Activated naive CD4-positive, alpha-beta T cell treated with anti-CD3 and anti-CD28 coated beads, Interleukin-2, amount 10 ng/mL, durations not matched to agents 7 days and 5 days (primary cell): ENCODE data around the gene AP1M1.

ENCODE experiments used
- CTCF ChIA-PET: fragments of 350-600 bp; sonication (Branson Sonifier 250); formaldehyde crosslinking; loops from one replicate; lab custom pipeline; 2021; ENCODE audit warnings: antibody characterized with exemption; lab: Charles Lee
- DNase-seq: peaks from one replicate; pipeline ENCODE4 v3.0.0-alpha.2; 2020
- H3K27ac Mint-ChIP-seq: one replicate; pipeline ENCODE4 v1.8.0; 2021; ENCODE audit warnings: mild to moderate bottlenecking, moderate library complexity, mixed read lengths
- H3K27me3 Mint-ChIP-seq: one replicate; pipeline ENCODE4 v1.8.0; 2021; ENCODE audit warnings: mild to moderate bottlenecking, mixed read lengths
- H3K36me3 Mint-ChIP-seq: one replicate; pipeline ENCODE4 v1.8.0; 2021; ENCODE audit warnings: mixed read lengths
- H3K4me1 Mint-ChIP-seq: one replicate; pipeline ENCODE4 v1.8.0; 2021; ENCODE audit warnings: mixed read lengths
- H3K4me3 Mint-ChIP-seq: one replicate; pipeline ENCODE4 v1.8.0; 2021; ENCODE audit warnings: mild to moderate bottlenecking, moderate library complexity, mixed read lengths
- H3K9me3 Mint-ChIP-seq: one replicate; pipeline ENCODE4 v1.8.0; 2021; ENCODE audit warnings: mixed read lengths

Gene AP1M1

DNA sequence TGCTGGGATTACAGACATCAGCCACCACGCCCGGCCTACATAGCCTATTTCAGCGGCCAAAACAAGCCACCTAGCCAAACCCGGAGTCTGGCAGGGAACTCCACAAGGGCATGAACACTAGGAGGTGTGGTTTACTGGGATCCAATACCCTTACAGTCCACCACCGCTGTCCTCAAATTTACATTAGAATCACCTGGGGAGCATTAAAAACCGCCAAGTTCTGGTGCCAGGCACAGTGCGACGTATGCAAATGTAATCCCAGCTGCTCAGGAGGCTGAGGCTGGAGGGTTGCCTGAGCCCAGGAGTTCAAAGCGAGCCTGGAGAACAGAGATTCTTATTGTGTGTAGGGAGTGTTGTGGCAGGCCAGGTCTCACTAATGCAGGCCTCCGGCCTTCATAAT, 4.2 kb upstream of the AP1M1 start:
- no peak overlapping the region for H3K4me3 Mint-ChIP-seq

DNA sequence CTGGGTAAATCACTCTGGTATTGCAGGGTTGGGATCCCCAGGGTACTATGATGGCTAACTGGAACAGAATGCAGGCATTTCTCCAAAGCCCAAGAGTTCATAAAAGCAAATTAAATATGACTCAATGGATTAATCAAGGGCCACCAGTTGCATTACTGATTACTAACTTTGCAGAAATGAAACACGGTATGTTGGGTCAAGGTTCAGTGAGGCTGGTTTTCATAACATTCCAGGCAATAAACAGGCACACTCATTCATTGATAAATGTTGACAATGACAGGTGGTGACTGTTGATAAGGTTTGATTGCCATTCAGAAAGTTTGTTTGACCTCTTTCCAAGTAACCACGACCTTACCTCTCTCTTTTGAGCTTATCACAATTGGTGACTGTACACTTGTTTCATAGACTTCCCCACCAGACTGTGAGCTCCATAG, 506 bp upstream of the AP1M1 start:
- CTCF ChIA-PET, result interaction anchor here (1.1 kb wide), 1 partner anchor 186 kb away, joined by 6 read pairs; no protein-coding TSS in a partner anchor
- Mint-ChIP-seq H3K27me3 (no peaks in the 10 kb centered on the region), H3K36me3 (peaks cover 23% of the 10 kb centered on the region), H3K4me1 (peaks cover 38% of the 10 kb centered on the region), H3K9me3 (no peaks in the 10 kb centered on the region), H3K4me3 (peak overlapping the region; percentile 94), H3K27ac (peak overlapping the region; percentile 92)
- no peak for DNase-seq

More for the DNA sequence above, 4.2 kb upstream of the AP1M1 start:
- Mint-ChIP-seq H3K9me3 (no peaks in the 10 kb centered on the region), H3K27me3 (no peaks in the 10 kb centered on the region), H3K4me1 (peaks cover 14% of the 10 kb centered on the region), H3K27ac (no peak overlapping the region), H3K36me3 (peaks cover 28% of the 10 kb centered on the region)
- DNase-seq, result no peak
- CTCF ChIA-PET, result interaction anchor here (0.6 kb wide), 1 partner anchor 92 kb away, joined by 3 read pairs; no protein-coding TSS in a partner anchor

DNA sequence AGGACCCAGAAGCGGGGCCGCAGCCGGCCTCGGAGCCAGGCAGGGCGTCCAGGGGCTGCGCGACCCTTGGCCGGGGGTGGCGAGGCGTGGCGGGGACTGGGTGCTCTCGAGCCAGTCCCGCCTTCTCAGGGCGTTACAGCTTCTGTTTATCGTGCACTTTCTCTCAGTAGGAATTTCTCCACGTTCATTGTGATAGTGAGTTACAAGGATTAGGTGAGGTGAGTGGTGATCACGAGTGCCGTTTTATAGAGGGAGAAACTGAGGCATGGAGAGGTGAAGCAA, 600 bp downstream of the AP1M1 start:
- Mint-ChIP-seq H3K27me3 (no peaks in the 10 kb centered on the region), H3K9me3 (no peaks in the 10 kb centered on the region), H3K27ac (peak overlapping the region; percentile 45), H3K36me3 (peaks cover 32% of the 10 kb centered on the region), H3K4me1 (peaks cover 45% of the 10 kb centered on the region), H3K4me3 (peak overlapping the region; percentile 94)
- CTCF ChIA-PET, result interaction anchor here (1.9 kb wide), 1 partner anchor 219 kb away, joined by 5 read pairs; no protein-coding TSS in a partner anchor
- no peak for DNase-seq

DNA sequence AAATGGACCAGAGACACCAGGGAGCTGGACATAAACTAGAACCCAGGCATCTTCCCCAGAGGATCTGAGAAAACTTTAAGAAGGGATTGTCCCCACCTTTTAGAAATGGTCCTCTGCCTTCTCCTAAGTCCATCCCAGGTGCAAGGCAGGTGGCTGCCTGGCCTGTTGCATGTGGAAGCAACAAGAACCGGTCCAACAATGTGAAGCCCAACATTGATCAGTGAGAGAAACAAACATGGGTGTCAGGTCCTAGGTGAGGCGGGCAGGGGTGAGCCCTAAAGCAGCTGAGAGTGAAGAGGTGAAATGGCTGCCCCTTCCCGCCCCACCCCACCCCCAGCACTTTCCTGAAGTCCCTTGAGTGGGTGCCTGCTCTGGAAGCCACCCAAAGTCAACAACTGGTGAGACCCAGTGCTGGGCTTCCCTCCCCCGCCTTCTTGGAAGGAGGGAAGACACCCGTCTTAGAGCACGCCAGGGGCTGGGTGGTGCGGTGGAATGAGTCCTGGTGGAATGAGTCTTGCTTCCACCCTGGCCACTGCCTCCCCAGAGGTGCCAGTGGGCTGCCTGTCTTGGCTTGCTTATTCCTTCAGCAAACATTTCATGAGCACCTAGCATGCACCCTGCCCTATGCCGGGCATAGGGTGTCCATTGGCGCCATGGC, 1.7 kb downstream of the AP1M1 start:
- H3K4me3 Mint-ChIP-seq, result peak overlapping the region; percentile 94
- peaks cover 51% of the 10 kb centered on the region for H3K4me1 Mint-ChIP-seq
- no peaks in the 10 kb centered on the region for H3K27me3 Mint-ChIP-seq
- no peak overlapping the region for H3K27ac Mint-ChIP-seq
- CTCF ChIA-PET, result interaction anchor here (1.3 to 1.9 kb wide), 2 partner anchors 47 to 218 kb away, joined by 3 to 5 read pairs; no protein-coding TSS in a partner anchor
- DNase-seq, result no peak
- H3K36me3 Mint-ChIP-seq, result peaks cover 40% of the 10 kb centered on the region
- H3K9me3 Mint-ChIP-seq, result no peaks in the 10 kb centered on the region

DNA sequence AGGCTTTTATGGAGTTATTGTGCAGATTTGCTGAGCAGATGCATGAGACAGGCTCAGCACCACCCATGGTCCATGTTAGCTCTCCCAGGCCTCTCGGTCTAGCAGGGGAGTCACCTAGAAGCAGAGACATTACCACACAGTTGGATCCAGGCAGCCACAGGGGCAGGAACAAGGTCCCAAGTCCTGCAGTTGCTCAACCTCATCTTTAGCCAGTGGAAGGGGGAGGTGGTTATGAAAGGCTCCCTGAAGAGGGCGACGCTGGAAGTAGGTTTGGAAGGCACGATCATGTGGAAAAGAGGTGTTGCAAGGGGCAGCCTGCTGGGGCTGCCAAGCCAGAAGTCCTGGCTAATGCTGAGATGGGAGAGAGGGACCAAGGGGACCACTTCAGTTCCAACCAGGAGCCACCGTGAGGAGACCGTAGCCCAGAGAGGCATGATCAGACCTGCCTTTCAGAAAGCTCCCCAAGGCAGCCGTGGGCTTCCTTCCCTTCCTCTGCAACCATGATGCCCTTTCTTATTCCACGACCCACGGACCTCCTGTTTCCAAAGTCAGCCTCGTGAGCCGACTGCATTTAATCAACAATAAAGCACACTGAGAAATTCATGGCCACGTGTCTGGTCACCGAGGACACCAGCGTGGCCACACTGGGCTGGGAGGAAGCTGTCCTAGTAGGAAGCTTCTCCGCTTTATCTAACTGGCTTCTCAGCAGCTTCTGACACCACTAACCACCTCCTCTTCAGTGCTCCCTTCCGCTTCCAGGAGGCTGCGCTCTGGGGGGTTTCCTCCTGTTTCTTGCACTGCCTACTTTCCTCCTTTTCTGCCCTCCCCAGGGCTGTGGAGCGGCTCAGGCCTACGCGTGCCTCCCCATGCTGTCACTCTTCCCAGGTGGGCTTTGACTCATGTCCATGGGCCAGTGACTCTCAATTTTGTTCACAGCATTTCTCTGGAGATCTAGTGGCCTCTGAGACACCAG, 2.6 kb downstream of the AP1M1 start:
- Mint-ChIP-seq H3K27me3 (no peaks in the 10 kb centered on the region), H3K9me3 (no peaks in the 10 kb centered on the region), H3K4me1 (peaks cover 51% of the 10 kb centered on the region), H3K4me3 (peak overlapping the region; percentile 46), H3K36me3 (peaks cover 46% of the 10 kb centered on the region), H3K27ac (peak overlapping the region; percentile 60)
- CTCF ChIA-PET, result interaction anchor here (1.0 to 1.9 kb wide), 3 partner anchors 46 to 217 kb away, joined by 3 to 5 read pairs (median 3); no protein-coding TSS in a partner anchor
- no peak for DNase-seq

DNA sequence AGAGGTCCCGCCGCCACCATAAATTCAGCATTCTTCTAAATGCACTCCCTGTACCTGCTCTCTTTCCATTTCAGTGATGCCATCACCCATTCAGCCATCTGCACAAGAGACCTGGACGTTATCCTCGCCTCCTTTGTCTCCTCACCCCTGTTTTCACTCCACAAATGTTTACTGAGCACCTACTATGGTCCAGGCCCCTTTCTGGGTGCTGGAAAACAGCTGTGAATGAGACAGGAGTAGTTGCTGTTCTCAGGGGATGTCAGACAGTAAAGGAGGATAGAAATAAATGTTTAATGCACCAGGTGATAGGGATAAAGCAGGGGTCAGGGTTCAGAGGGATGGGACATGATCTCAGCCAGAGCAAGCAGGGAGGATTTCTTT, 3.3 kb downstream of the AP1M1 start:
- CTCF ChIA-PET, result no interaction called here
- peaks cover 51% of the 10 kb centered on the region for H3K4me1 Mint-ChIP-seq
- DNase-seq, result no peak
- H3K36me3 Mint-ChIP-seq, result peaks cover 46% of the 10 kb centered on the region
- H3K9me3 Mint-ChIP-seq, result no peaks in the 10 kb centered on the region
- H3K27ac Mint-ChIP-seq, result peak overlapping the region; percentile 60
- H3K27me3 Mint-ChIP-seq, result no peaks in the 10 kb centered on the region
- H3K4me3 Mint-ChIP-seq, result no peak overlapping the region

DNA sequence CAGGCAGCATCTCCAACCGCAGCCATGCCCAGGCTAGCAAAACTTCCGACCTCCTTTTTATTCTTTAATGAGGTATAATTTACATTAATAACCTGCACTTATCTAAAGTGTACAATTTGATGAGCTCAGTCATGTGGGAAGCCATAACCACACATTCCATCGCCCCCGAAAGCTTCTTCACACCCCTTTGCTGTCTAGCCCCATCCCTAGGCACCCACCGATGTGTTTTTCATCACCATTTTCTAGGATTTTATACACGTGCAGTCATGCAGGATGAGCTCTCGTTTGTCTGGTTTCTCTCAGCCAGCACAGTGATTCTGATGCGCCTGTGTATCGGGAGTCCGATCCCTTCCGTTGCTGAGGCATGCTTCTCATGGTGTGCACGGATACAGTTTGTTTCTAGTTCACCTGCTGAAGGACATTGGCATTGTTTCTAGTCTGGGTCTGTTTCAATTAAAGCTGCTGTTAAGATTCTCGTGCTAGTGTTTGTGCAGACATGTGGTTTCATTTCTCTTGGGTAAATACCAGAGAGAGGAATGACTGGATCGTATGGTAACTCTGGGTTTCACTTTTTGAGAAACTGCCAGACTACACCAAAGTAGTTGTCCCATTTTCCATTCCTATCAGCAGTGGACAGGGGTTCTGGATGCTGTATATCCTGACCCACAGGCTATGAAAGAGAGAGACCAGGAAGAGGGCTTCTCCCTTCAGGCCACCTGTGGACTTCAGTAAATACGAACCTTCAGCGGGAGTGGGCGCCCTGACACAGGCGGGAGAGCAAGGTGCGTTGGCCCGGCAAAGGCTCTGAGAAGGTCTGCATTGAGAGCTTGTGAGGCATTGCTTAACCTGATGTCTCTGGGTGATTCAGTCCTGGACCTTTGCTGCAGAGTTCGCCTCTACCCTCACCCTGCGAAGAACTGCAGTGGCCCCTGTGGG, 4.9 kb downstream of the AP1M1 start:
- CTCF ChIA-PET, result no interaction called here
- H3K27me3 Mint-ChIP-seq, result no peaks in the 10 kb centered on the region
- peaks cover 50% of the 10 kb centered on the region for H3K36me3 Mint-ChIP-seq
- H3K4me1 Mint-ChIP-seq, result peaks cover 46% of the 10 kb centered on the region
- peak overlapping the region; percentile 71 for H3K27ac Mint-ChIP-seq
- H3K9me3 Mint-ChIP-seq, result no peaks in the 10 kb centered on the region
- H3K4me3 Mint-ChIP-seq, result no peak overlapping the region
- DNase-seq, result no peak

DNA sequence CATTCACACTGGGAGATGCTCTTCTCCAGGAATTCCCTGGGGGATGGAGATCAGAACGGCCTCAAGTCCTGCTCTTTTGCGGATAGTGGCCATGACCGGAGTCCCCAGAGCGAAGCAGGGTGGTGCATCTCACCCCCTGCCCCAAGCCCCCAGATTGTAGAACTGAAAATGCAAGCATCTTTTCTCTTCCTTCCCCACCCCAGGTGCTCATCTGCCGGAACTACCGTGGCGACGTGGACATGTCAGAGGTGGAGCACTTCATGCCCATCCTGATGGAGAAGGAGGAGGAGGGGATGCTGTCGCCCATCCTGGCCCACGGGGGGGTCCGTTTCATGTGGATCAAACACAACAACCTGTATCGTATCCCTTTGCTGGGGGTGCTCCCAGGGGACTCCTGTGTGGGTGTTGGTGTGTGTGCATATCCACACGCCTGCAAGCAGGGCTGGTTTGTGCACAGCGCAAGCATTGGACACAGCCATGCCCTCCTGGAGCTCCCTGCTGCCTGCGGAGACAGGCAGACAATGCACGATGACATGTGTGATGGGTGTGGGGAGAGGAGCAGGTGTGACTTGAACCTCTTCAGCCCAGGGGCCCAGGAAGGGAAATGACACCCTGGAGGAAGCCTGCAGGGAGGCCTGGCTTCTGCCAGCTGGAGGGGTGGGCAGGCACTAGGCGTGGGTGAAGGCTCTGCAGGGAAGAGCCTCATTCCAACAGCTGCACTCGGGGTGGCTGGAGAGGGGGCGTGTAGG, 5.7 kb downstream of the AP1M1 start:
- CTCF ChIA-PET, result no interaction called here
- peak overlapping the region; percentile 8 for H3K27ac Mint-ChIP-seq

DNA sequence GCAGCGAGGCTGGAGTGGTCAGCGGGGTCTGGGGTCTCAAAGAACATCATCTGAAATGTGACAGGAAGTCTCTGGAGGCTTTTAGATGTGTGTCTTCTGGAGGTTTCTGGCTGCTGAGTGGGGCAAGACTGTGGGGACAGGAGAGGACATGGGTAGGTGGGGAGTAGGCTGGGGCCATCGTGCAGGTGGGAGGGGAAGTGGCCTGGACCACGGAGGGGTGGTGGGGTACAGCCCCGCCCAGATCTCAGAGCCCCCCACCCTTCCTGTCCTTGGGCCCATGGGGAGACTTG, 6.2 kb downstream of the AP1M1 start:
- CTCF ChIA-PET, result no interaction called here
- Mint-ChIP-seq H3K4me3 (no peak overlapping the region), H3K4me1 (peaks cover 42% of the 10 kb centered on the region), H3K9me3 (no peaks in the 10 kb centered on the region), H3K27me3 (no peaks in the 10 kb centered on the region), H3K36me3 (peaks cover 59% of the 10 kb centered on the region), H3K27ac (peak overlapping the region; percentile 8)
- DNase-seq, result no peak

More for the DNA sequence above, 5.7 kb downstream of the AP1M1 start:
- H3K4me3 Mint-ChIP-seq, result no peak overlapping the region
- H3K4me1 Mint-ChIP-seq, result peaks cover 47% of the 10 kb centered on the region
- no peaks in the 10 kb centered on the region for H3K9me3 Mint-ChIP-seq
- H3K36me3 Mint-ChIP-seq, result peaks cover 56% of the 10 kb centered on the region
- no peak for DNase-seq
- H3K27me3 Mint-ChIP-seq, result no peaks in the 10 kb centered on the region

DNA sequence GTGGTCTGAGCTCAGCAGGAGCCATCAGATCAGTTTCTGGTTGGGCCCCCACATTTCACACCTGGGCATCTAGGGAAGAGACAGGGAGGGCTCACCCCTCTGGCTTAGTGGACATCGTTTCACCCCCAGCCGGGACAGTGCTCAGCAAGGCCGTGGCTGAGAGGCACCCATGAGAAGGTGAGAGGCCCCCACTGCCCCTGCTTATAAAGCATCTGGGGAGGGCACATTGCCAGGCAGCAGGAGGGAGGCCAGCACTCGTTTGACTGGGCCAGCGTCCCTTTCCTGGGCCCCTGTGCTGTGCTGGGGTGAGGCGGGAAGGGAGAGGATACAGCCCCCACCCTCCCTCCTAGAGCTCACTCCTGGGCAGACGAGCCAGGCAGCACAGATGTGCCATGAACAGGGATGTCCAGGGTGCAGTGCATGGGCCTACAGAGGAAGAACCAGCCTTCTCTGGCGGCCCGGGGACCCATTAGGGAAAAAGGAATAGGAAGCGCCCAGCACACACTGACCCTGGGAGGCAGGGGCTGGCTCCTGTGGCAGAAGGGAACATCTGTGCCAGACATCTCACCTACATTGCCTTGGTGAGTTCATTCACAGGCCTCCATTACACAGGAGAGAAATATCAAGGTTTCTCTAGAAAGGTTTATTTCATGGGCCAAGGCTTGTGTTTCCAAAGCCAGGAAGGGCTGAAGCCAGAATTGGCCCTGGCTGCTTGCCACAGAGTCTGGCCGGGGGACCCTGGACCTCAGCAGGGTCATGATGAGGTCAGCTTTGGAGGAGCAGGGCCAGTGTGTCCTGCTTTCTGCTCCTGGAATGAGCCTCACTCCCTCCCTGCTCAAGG, 7.7 kb downstream of the AP1M1 start:
- peaks cover 69% of the 10 kb centered on the region for H3K36me3 Mint-ChIP-seq
- no peaks in the 10 kb centered on the region for H3K27me3 Mint-ChIP-seq
- H3K4me3 Mint-ChIP-seq, result no peak overlapping the region
- H3K4me1 Mint-ChIP-seq, result peaks cover 31% of the 10 kb centered on the region
- DNase-seq, result no peak
- H3K9me3 Mint-ChIP-seq, result no peaks in the 10 kb centered on the region
- H3K27ac Mint-ChIP-seq, result no peak overlapping the region
- CTCF ChIA-PET, result interaction anchor here (2.6 kb wide), 1 partner anchor 164 kb away, joined by 7 read pairs; no protein-coding TSS in a partner anchor

DNA sequence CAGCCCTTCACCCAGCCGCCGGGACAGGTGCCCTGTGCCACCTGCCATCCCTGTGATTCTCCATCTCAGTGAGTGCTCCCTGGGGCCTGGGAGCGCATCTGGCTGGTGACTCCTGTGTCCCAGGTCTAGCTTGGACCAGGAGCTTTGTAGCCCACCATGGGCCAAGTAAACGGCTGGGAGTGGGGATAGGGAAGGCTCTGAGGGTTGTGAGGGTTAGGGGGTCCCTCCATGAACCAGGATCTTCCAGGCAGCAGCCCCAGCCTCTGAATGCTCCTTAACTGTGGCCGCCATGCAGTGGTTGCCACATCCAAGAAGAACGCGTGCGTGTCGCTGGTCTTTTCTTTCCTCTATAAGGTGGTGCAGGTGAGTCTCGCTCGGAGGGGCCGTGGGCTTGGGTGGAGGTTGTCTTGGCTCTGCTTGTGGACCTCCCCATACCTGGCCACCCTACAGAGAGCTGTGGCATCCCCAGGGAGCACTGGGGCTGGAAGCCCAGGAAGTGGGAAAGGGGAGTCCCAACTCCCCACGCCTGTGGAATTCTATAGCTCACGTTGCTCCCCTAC, 8.4 kb downstream of the AP1M1 start:
- Mint-ChIP-seq H3K27me3 (no peaks in the 10 kb centered on the region), H3K36me3 (peaks cover 71% of the 10 kb centered on the region), H3K27ac (no peak overlapping the region), H3K9me3 (no peaks in the 10 kb centered on the region), H3K4me1 (peaks cover 25% of the 10 kb centered on the region), H3K4me3 (no peak overlapping the region)
- no peak for DNase-seq
- CTCF ChIA-PET, result interaction anchor here (2.6 kb wide), 1 partner anchor 165 kb away, joined by 7 read pairs; no protein-coding TSS in a partner anchor

DNA sequence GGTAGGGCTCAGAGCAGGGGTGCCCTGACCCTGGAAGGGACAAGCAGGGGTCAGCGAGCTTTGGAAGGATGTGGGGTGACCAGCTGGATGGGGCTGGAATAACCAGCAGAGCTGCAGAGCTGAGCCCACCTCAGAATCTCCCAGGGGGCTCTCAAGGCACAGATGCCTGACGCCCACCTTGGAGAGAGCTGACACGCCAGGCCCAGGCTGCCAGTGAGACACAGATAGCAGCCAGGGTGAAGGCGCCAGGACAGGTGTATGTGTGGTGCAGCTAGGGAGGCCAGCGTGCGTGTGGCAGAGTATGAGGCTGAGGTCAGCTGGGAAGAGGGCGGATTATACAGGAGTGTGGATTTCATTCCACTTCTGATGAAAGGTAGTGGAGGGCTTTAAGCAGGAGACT, 8.9 kb downstream of the AP1M1 start:
- Mint-ChIP-seq H3K27me3 (no peaks in the 10 kb centered on the region), H3K4me3 (no peak overlapping the region), H3K36me3 (peaks cover 73% of the 10 kb centered on the region), H3K27ac (peak overlapping the region; percentile 34), H3K9me3 (no peaks in the 10 kb centered on the region), H3K4me1 (peaks cover 23% of the 10 kb centered on the region)
- no peak for DNase-seq
- CTCF ChIA-PET, result interaction anchor here (2.6 kb wide), 1 partner anchor 165 kb away, joined by 7 read pairs; no protein-coding TSS in a partner anchor
